Stimulated activated CD4-positive, alpha-beta T cell treated with anti-CD3 and anti-CD28 coated beads, TNF-alpha, amount 100 ng/mL, for 4 hours (primary cell): ENCODE measurements around the gene SYNRG.
"Not testable (repeated sequence)": the region's sequence is repeated elsewhere in the genome, so short reads cannot be mapped to it uniquely, and the experiment has no call there.

ENCODE experiments used
- DNase-seq, 3 experiments: peaks; one replicate each; pipeline ENCODE4 v3.0.0-alpha.2; 2020; ENCODE audit warnings: low read depth in 3 of 3

Gene SYNRG

DNA sequence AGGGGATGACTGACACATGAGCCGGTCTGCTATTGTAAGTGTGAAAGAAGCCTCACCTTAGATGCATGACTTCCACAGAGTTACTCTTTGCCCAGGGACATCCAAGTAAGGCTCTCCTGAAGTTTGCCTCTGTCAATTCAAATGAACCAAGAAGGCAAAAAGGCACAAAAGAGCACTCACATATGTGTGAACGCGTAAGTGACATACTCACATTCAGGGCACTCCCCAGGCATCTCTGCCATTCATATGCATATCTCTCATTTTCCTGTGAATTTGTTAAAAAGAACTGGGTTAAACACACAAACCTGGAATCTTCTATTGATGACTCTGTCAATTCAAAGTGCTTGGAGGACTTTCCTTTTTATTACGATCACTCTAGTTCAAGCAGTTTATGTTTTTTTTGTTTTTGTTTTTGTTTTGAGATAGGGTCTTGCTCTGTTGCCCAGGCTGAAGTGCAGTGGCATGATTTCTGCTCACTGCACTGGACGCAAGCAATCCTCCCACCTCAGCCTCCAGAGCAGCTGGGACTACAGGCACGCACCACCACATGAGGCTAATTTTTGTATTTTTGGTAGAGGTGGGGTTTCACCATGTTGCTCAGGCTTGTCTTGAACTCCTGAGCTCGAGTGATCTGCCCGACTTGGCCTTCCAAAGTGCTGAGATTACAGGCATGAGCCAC is 70.1 kb downstream of the SYNRG start:
- DNase-seq: no peak

DNA sequence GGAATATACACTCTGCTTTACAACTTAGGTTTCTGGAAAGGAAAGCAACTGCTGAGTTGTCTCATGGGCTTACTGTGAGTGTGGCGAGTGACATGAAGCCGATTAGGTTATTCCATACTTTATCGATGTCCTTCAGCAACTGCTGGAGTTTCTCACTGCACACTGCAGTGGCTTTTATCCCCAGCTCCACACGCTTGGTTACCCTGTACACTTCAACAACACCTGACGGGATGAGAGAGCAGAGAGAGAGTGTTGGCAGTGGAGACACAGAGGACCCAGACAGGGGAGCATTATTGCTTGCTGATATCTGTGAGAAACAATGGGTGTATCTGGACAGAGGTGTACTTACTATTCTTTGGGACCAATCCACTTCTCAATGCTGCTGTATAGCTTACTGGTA is 73.3 kb downstream of the SYNRG start:
- DNase-seq: no peak

DNA sequence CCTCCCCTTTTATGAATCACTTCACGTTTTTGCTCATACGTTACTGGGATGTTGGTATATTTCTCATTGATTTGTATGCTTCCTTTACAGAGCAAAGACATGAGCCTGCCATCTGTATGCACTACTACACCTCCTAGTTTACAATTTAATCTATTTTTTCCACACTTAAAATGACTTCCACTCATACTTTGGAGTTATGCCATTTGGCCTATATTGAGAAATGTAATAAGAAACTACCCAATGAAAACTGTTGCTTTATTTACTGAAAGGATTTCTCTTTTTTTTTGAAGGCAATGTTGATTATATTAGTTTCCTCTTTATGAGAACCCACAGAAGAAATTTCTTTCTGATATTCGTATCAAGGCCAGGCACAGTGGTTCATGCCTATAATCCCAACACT is 76.5 kb downstream of the SYNRG start:
- no peak for DNase-seq

DNA sequence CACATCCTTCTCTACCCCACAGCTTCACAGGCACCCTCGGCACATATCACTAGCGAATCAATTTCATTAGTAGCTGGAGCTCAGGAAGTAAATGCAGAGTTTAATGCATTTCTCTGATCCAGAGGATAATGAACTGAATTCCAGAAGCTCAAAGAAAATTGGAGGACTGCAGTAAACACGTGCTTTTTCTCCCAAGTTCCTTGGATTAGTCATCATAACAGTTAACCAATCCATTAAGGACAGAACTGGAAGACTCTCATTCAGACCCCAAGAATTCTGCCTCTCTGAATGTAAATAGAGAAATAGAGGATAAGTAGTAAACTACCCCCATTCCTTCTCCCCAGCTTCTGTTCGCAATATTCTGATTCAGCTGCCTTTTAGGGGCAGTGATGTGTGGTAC is 78.8 kb downstream of the SYNRG start:
- DNase-seq: no peak

DNA sequence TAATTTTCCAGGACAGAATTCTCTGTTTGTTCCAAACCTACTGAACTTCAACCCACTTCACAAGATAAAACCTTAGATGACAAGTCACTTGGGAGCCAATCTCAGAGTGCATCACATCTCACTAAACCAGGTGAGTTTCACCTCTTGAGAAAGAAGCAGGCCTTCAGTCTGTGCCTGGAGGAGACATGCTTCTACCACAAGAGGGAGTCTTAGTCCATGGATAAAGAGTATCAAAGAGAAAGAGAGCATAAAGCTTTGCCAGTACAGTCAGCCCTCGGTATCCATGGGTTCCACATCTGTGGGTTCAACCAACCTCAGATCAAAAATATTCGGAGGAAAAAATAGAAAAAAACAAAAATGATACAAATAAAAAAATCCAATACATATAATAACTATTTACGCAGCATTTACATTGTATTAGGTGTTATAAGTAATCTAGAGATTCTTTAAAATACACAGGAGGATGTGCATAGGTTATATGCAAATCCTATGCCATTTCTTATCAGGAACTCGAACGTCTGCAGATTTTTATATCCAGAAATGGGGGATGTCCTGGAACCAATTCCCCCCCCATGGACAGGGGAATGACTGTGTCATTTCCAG is 81.9 kb downstream of the SYNRG start:
- DNase-seq: no peak

DNA sequence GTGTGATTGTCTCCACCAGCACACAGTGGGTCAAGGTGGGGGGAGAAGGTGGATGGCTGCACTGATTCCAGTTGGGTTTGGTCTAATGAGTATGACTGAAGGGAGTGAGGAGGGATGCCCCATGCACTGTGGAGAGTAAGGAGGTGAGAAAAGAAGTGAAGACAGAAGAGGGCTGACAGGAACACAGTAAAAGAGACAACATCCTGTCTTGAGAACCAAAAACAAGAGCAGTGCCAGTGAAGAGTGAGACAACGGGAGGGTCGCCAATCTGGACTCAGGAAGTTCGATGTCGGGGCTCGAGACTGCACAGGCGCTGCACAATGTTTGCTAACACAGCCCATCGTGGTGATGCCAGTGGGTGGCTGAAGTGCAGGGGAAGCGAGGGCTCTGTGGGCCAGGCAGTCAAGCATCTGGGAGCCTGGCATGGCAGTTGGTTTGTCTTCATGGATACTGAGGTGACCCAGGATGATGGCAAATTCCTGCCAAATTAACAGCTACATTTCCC is 85.5 kb downstream of the SYNRG start:
- DNase-seq: no peak

DNA sequence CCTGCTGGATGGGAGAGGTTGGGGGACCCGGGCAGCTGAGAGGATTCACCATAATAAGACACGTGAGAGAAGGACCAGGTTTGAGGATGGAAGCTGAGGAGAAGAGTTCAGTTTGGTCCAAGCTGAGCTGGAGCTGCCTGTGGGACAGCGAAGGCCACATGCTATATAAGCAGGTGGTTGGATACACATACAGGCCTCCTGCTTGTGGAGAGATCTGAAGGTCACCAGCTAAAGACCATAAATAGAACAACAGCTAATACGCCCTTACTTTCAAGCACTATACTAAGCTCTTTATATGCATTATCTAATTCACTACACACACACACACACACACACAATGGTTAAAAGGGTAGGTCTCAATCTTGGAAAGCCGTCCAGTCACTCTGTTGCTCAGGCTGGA is 87.4 kb downstream of the SYNRG start:
- no peak for DNase-seq

DNA sequence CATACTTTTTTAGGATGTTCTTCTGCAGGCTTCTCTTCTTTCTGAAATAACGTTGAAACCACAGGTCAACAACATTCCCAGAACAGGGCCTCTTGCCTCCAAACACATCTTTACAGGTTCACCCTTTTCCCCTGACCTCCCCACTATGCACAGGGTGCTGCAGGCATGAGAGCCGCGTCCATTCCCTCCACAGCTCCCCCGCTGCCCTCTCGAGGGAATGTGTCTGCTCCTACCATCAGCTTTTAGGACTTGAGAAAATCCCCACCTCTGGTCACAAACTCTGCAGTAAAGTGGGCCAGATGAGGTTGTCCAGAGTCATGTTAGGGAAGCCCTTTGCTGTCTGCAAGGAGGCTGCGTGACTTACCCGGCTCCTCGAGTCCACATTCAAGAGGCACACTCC is 89.0 kb downstream of the SYNRG start:
- DNase-seq: no peak

DNA sequence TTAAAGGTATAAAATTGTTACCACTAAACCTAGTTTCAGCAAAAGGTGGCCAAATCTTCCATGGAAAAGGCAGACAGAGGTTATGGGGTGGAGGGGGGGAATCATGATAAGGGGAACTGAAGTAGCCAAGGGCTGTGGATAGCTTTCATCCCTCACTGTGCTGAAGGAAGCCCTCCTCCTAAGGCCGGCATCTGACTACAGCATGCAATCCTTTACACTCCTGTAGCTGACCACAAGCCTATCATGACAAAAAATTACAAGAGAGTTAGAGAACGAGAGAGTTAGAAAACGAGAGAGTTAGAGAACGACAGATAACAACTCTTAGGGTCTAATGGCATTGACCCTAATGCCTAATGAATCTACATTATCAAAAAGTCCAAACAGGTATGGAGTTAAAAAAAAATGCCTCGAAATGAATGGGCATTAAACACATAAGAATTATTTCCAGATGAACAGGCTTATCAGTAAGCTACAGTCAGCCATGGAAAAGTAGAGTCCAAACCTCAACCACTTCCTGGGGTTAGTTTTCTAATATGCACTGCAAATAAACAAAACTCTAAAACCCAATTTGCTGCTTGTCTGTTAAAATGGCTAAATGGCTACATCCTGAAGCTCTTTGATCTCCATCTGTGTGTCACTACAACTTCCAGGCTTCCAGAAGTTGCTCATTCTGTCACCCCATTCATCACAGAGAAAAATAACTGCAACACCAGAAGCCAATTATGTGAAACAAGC is 89.8 kb downstream of the SYNRG start:
- no peak for DNase-seq

DNA sequence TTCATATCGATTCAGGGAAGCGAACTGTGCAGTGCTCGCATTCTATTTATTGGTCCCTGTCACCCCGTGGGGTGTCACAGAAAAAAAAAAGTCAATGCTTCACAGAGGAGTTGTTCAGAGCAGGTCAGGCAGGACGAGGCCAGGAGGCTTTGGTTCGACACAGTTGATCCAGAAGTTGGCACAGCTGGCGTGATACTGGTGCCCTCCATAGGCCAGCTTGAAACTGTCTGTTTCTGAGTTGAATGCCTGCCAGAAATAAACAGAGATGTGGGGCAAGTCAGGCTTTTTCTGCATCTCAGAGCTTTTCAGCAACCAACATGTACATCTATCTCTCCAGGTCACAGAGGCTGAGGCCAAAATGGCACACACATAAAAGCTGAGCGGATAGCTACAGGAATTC is 90.4 kb downstream of the SYNRG start:
- no peak for DNase-seq

DNA sequence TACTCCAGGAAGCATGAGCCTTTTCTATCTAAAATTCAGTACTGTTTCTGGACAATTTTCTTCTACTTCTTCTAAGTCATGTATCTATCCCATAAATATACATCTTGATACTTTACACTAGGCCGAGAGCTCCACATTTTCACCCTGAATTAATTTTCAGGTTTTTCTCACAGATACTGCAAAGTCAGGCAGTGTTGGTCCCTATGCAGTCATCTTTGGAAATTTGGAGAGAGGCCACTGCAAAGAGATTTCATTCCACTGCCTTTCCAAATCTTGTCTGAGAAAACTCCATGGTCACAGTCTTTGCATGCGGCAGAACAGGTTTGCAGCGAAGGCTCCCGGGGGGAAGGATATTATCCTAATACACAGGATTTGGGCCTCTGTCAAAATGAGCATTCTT is 91.3 kb downstream of the SYNRG start:
- no peak for DNase-seq

DNA sequence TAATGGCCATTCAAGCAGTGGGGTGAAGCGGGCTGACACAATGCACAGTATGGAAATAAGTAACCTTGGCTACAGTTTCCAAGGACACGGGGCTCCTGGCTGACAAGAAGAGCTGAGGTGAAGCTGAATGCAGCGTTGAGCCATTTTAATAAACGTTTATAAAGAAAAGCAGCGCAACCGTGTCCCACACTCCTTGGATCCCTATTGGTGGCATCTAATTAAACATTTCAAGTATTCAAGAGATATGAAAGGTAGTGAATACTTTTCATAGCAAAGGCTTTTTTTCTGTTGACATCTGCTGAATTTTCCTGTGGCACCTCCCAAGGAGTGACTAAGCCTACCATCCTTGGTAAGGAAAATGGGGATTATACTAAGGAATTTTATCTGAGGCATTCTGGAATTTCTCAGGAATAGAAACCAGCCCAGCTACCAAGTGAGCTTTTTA is 93.1 kb downstream of the SYNRG start:
- DNase-seq: no peak

DNA sequence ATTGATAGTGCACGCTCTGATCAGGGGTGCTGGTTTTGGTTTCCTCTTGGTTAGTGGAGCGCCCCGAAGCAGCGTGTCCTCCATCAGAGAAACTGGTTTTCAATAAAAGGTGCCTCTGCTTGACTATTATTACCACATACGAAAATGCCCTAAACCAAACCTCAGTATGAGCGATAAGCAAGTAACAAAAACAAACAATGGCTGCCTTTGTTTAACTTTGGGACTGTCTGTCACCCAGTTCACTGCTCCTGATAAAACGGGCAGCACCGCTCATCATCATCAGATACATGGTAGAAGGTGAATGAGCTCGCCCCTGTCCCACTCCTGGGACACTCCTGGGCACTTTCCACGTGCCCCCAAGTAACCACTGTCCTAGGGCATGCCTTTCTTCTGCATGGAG is 95.5 kb downstream of the SYNRG start:
- DNase-seq: no peak

DNA sequence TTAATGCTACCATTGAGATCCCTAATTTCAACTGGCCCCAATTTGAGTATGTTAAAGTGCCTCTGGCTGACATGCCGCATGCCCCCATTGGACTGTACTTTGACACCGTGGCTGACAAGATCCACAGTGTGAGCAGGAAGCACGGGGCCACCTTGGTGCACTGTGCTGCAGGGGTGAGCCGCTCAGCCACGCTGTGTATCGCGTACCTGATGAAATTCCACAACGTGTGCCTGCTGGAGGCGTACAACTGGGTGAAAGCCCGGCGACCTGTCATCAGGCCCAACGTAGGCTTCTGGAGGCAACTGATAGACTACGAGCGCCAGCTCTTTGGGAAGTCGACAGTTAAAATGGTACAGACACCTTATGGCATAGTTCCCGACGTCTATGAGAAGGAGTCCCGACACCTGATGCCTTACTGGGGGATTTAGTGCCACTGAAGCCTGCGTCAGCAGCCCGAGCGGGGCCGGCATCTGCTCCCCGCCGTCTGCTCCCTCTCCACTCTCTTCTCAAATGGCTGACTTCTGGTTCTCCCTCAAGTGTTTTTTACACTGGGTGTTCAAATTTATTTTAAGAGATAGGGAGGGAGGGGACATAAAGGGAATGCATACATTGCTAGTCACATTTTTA is 96.7 kb downstream of the SYNRG start:
- DNase-seq: no peak

DNA sequence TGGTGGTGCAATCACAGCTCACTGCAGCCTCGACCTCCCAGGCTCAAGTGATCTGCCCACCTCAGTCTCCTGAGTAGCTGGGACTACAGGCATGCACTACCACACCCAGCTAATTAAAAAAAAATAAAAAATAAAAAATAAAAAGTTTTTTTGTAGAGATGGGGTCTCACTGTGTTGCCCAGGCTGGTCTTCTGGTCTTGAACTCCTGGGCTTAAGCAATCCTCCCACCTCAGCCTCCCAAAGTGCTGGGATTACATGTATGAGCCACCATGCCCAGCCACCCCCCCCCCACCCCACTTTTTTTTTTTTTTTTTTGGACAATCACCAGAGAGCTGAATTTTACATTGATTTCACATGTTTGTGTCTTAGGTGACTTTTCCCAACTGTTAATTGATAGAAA is 97.6 kb downstream of the SYNRG start:
- DNase-seq: not testable (repeated sequence)

DNA sequence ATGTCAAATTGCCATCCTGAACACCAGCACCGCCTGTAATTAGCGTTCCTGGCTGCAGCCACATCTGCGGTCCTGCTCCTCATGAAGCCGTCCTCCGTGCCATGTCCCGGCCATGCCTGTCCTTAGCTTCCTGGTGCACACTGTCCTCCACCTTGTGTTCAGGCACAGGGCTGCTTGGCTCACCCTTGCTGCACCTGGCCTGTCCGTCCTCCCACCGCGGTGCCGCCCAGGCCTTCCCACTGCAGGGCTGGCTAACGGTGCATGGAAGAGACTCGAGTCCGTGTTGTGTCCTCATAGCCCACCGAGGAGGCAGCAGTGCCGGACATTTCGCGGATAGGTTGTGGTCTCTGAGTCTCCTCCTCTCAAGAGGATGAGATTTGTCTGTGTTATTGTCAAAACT is 99.2 kb downstream of the SYNRG start:
- DNase-seq: no peak

DNA sequence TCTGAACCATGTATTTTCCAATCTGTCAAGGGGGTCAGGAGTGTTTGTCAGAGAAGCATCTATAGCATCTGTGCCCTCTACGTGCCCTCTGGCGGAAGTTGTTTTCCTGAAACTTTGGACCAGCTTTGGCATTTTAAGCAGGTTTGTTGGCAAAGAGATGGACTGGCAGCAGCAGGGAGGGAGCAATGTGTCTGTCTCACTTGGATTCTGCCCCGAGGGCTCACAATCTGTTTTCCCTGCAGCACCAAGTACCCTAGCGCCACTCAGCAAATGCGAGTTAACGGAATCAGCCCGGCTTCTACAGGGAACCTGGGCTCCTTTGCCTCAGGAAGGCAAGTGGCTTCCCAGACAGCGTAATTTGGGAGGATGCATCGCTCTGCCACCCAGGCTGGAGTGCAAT is 102.1 kb downstream of the SYNRG start:
- DNase-seq: no peak

DNA sequence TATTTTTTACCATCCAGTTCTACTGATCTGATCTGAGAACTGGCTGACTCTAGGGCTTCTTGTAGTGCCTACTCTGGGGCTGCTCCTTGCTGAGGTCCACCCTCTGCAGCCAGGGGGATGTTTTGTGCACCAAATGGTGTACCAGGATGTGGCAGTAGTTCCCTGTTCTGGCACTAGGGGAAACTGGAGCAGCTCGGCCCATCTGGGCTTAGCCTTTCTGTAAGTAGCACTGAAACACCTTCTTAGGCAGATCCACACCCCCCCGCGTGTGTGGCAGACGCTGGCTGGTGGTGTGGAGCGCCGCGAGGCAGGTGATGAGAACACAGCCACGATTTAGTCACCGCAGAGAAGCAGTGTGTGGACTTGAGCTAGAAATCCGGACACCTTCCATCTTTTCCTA is 102.5 kb downstream of the SYNRG start:
- DNase-seq: no peak

DNA sequence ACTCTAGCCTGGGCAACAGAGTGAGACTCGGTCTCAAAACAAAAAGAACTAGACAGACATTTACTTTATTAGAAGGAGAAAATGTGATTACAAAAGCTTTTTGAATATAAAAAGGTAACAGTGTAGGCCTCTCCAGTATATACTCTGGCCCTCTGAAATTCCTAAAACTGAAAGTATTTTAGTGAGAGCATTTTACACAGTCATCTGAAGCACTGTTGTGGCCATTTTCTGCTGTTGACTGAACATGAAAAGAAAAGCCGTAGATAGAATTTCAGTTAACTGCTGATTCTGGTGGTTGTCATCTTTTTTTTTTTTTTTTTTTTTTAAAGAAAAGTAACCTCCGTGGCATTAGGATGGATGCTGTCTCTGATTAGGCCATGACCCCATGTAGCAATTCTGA is 103.9 kb downstream of the SYNRG start:
- no peak for DNase-seq

DNA sequence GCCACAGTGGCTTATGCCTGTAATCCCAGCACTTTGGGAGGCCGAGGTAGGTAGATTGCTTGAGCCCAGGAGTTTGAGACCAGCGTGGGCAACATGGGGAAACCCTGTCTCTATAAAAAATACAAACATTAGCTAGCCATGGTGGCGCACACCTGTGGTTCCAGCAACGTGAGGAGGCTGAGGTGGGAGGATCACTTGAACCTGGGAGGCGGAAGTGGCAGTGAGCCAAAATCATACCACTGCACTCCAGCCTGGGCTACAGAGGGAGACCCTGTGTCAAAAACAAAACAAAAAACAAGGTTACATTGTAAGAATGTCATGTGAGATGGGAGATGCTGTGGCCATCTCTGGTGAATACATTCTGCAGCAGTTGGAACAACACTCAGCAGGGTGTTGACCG is 106.1 kb downstream of the SYNRG start:
- DNase-seq: no peak

DNA sequence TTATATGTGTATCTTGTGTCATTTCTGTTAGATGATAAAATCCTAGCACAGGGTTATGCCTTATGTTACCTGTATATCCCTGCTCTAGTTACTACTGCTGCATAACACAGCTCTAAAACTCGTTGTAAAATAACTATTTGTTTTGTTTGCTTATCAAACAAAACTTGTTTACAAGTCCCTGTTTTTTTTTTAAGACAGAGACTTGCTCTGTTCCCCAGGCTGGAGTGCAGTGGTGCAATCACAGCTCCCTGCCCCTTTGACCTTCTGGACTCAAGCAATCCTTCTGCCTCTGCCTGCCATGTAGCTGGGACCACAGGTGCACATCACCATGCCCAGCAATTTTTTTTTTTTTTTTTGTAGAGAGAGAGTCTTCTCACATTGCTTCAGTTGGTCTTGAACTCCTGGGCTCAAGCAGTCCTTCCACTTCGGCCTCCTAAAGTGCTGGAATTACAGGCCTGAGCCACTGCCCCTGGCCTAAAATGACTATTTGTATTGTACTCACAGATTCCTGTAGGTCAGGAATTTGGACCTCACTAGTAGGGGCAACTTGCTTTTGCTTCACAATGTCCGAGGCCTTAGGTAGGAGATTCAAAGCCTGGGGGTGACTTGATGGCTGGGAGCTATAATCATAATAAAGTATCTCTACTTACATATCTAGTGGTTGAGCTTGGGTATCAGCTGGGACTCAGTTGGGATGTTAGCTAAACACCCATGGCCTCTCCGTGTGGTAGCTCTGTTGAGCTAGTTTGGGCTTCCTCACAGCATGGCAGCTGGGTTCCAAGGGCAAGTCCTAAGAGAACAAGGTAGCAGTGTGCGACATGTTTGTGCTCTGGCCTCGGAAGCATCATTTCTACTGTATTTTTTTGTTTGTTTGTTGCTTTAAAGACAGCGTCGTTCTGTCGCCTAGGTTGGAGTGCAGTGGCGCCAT is 106.9 kb downstream of the SYNRG start:
- DNase-seq: no peak

DNA sequence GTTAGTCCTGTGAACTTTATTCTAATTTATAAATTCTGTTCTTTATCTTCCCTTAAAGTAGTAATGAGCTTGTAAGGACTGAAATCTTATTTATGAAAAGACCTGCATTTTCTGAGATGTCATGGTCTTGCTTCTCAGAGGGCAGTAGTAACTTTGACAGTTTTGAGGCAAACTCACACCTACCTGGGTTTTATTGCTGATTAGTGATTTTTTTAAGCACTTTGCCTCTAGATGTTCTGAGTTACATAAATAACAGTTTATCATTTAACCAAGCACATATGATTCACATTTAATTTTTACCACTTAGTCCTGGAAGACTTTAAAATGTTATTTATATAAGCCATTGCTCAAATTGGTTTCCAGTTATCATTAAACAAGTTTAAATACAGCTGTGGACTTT is 108.8 kb downstream of the SYNRG start:
- DNase-seq: no peak
